Measurements from ENCODE around the gene MOSPD3.
"Not testable (repeated sequence)": the region's sequence is repeated elsewhere in the genome, so short reads cannot be mapped to it uniquely, and the experiment has no call there.

The MOSPD3 gene, protein sequence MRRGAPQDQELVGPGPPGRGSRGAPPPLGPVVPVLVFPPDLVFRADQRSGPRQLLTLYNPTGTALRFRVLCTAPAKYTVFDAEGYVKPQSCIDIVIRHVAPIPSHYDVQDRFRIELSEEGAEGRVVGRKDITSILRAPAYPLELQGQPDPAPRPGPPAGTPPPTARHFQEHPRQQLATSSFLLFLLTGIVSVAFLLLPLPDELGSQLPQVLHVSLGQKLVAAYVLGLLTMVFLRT

DNA sequence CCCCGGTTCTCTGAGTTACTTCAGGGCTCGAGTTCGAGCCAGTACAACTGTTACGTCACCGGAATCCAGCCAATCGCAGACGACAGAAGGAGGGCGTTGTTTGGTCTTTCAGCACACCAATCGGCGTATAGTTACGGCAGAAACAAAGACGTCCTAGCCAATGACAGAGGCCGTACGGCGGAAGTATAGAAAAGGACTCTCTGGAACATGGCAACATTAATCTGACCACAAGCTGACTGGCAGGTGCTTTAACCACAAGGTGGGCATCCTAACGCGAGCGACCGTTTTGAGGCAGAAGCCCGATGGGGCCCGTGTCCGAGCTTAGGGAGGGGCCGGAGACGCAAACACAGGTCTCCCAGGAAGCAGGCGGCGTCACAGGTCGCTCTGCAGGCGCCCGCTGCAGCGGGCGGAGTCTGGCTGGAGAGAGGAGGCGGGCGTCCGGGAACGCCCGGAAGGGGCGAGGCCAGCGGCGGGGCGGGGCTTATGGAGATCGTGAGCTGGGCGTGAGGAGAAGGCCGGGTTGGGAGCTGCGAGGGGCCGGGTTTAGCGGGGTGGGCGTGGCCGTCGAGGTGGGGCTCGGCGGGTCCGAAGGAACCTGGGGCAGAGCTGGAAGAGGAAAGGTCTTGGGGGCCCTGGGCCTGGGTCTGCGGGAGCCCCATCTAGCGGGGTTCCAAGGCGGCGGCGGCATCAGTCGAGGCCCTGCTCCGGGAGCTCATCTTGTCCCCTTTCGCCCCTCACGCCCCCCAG is at the start of gene MOSPD3:
TSS of gene MOSPD3 (plus strand) at position 558 of the 747 bp plus-strand sequence. CDS start 252 bp downstream, outside the sequence.
- peak; percentile 97 for DNase-seq (ENCODE audit: low spot score)

DNA sequence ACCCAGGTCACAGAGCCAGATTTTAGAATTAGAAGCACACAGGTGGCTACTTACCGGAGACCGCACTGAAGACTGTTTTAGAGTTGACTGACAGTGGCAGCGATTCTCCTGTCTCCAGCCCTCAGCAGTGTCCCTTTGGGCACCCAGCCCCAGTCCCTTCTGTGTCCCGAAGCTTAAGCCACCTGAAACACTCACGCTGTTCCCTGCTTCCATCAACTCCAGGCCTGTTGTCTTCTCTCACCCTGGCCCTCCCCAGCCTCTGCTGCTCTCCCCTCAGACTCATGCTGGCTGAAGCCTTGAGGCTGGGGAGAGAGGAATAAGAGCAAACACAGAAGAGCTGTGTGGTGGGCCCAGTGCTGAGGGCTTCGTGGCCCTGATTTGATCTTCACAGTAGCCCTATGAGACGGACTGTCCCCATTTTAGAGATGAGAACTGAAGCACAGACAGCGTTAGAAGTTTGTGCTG is 49.2 kb upstream of the MOSPD3 start:
- no peak for DNase-seq (ENCODE audit: low spot score)

DNA sequence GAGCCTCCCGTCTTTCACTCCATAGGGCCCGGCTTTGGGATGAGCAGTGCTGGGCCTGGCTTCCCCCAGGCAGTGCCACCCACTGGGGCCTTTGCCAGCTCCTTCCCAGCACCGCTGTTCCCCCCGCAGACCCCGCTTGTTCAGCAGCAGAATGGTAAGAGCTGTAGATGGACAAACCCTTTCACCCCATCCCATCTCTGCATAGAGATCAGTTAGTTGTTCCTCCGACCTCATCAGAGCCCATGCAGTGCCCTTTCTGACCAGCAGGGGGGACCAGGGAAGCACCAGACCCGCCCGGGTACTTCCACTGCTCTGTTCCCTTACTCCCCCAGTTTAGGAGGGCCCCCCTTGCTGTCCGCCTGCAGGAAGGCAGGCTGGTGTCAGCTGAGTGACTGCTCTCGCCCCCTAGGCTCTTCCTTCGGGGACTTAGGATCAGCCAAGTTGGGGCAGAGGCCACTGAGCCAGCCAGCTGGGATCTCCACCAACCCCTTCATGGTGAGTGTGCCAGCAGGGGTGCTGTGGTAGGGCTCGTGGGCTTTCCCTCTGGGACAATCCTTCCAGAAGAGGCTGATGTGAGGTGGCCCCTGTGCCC is 48.4 kb upstream of the MOSPD3 start:
- DNase-seq (ENCODE audit: low spot score), result peak; percentile 82

DNA sequence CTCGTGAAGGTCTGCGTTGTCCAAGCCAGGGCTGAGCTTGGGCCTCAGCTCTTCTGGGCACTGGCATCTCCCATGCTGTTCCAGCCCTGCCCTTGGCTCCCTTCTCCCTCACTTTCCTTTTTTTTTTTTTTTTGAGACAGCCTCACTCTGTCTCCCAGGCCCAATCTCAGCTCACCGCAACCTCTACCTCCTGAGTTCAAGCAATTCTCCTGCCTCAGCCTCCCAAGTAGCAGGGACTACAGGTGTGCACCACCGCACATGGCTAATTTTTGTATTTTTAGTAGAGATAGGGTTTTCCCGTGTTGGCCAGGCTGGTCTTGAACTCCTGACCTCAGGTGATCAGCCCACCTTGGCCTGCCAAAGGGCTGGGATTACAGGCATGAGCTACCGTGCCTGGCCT is 47.9 kb upstream of the MOSPD3 start:
- DNase-seq (ENCODE audit: low spot score), result not testable (repeated sequence)

DNA sequence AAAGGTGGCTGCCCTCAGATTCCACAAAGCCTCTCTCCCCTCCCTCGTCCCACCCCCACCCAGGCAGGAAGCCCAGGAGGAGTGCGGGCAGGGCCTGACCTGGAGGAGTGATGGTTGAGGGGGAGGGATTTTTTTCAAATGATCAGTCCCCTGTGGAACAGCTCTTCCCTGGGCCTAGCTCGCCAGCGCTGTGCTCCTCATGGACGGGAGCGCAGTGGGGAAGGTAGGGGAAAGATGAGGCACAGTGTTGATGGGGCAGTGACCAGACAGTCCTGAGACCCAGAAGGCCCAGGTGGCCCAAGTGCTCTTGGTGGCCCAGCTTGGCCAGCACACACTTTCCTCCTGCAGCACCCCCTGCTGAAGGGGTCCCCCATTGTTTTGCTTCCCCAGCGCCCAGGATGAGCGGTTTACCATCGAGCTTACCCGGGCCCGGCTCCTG is 47.2 kb upstream of the MOSPD3 start:
- DNase-seq (ENCODE audit: low spot score), result no peak

DNA sequence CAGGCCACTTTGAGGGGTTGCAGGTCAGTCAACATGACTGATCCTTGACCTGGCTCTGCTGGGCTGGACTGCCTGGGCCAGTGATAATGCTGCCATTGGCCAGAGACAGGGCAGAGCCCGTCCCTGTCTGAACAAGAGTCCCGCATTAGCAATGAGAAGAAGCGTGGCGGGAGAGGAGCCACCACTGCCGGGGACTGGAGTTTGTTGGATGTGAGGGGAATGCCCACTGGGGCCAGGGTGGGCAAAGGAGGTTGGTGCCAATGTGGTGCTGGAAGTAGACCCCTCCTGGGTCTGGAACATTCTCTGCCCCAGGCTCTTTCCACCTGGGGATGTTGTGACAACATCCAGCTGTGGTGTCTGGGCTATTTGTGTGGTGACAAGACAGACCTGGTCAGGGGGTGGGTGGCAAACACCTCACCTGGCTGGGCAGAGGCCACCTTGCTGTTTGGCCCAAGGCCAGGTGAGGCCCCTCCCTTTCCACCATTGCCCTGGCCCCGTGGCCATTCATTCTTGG is 46.3 kb upstream of the MOSPD3 start:
- no peak for DNase-seq (ENCODE audit: low spot score)

DNA sequence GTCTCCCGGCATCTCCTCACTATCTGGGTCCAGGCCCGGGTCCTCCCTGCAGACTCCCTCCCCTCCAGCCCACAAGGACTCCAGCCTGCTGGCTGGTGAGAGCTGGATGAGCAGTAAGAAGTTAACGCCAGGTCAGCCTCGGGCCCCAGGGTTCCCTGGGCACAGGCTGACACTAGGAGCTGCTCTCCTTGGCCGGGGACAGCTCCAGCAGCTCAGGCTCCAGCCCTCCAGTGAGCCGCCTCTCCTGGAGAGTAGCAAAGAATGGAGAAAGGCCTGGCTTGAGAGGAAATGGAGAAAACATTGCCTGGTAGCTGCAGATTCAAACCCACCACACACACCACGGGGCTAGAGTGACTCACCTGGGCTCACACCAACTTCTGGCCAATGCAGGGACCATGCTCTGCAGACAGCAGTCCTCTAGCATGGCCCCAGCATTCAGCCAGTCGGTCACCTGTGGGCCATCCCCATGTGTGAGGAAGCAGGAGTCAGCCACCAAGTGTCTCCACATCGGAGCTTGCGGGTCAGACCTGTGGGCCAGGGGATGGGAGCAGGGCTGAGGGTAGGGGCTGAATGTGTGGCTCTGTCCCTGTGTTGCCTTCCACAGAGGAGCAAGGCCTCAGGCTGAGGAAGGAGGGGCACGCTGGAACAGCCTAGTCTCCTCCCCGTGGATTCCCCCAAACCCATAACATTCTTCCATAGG is 45.2 kb upstream of the MOSPD3 start:
- DNase-seq (ENCODE audit: low spot score), result no peak

DNA sequence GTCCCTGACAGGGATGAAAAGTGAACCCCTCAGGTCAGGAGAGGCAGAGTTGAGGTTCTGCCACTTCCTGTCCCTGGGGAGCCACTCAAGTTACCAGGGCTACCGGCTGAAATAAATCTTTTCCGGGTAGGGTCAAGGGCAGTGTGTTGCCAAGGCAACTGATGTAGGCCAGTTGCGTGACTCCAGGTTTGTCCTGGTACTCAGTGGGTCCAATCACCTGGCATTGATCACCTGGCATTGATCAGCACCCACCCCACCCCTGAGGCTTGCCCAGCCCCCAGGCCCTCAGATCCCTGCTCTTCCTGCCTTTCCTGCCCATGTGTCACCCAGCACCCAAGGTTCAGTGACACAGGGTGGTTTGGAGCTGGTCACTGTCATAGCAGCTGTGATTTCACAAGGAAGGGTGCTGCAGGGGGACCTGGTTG is 44.6 kb upstream of the MOSPD3 start:
- no peak for DNase-seq (ENCODE audit: low spot score)

DNA sequence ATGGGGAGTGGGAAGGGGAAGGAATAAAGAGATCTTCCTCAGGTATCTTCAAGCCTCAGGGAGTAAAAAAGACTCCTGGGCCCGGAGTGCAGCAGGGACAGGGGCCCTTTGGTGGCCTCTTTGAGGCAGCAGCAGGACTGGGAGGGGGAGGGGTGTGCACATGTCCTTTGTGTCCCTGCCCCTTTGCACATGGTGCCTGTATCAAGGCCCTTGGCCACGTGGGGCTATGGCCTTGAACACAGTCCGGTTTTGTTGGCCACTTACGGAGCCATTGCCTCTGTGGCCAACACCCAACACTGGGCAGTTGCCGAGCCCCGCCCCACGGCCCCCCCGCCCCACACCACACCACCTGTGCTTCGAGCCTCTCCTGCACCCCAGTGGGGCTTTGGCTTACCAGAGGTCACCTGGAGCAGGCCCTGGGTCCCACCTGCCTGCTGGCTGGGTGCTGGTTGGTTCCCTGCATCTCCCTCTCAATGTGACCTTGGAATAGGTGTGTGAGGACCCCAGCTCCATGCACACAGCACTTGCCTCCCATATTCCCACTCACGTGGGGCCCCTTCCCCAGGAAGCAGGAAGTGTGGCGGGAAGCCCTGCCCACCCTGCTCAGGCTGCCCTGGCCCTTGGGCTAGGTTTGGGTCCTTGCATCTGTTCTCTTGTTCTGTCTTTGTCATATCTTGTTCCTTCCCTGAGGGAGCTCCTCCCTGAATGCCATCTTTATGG is 44.0 kb upstream of the MOSPD3 start:
- DNase-seq (ENCODE audit: low spot score), result no peak

DNA sequence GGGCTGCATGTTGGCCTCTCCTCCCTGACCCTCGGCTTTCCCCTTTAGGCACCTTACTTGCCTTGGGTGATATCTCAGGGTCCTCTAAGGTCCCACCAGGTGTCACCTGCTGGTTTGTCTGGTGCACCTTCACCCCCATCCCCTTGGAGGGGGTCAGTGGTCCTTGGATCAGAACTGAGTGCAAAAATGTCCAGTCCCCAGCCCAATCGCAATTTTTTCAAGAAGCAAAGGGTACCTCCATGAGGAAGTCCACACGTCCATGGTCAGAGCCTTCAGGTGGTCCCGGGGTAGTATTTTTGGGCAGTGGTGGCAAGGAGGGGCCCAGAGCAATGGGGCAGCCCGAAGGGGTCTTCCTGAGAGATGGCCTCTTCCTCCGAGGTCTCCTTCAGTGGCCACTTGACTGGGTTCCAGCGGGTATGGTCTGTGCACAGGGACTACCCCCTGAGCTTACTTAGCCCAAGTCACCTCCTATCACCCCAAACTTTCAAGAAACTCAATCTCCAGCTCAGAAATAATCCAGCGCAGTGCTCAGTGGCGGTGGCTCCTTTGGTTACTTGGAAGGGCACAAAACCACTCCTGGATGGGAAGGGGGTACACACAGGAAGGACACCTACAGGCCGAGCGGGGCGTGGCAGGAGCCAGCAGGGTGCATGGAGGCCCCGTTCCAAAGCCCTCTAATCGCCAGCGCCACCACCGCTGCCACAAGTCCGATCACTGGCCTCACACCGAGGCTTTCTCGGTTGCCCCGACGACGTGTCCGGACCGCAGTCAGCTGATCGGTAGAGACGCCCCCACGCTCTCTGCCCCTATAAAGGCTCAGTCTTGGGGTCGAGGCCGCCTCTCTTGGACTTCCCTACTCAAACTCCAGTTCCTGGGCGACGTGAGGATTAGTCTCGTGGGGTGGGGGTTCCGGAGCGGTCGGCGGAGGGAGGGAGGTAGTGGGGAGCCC is 43.2 kb upstream of the MOSPD3 start:
- peak; percentile 52 for DNase-seq (ENCODE audit: low spot score)

DNA sequence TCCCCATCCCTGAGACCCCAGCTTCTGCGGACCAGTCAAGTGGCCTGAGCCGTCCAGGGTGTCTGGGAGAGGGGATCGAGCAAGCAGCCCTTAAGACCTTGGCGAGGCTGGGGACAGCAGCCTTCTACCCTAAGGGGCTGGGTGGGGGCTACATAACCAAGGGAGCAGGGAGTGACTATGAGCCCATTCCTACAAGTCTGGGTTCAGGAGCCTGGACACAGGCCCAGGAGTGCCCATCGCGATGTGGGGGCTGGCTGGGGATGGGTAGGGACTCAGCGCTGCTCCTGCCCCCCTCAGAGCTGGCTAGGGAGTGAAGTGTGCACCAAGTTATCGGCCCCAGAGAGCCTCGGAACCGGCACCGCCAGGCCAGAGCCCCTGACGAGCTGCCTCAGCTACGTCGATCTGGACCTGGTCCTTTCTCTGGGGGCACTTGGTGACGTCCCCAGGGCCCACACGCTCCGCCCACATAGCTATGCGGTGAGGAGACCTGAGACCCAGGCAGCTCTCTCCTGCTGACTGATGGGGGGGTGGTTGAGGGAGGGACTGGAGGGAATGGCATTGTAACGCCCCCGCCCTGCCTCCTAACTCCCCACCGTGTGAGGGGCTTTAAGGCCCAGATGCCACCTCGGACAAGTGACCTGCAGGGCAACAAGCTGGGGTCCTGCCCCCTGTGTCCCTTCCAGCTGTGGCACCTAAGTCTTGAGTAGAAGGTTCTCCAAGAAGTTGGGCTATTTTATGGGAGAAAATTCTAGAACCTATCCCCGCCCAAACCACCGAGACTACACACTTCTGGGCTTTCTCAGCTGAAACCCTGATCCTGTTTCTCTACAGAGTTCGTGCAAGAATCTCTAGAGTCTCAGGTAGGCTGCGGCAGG is 41.1 kb upstream of the MOSPD3 start:
- no peak for DNase-seq (ENCODE audit: low spot score)

DNA sequence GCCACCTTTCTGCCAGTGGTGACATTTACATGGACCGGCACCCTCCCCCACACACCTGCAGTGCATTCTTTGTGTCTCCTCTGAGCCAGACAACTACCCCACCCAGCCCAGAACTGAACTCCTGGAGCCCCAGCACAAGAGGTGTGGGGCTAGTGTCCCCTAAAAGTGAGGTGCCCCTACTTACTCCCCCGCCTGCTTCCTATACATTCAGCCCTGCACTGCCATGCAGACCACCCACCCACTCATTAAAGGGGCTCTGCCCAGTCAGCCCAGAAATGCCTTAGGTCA is 40.6 kb upstream of the MOSPD3 start:
- DNase-seq (ENCODE audit: low spot score), result no peak

DNA sequence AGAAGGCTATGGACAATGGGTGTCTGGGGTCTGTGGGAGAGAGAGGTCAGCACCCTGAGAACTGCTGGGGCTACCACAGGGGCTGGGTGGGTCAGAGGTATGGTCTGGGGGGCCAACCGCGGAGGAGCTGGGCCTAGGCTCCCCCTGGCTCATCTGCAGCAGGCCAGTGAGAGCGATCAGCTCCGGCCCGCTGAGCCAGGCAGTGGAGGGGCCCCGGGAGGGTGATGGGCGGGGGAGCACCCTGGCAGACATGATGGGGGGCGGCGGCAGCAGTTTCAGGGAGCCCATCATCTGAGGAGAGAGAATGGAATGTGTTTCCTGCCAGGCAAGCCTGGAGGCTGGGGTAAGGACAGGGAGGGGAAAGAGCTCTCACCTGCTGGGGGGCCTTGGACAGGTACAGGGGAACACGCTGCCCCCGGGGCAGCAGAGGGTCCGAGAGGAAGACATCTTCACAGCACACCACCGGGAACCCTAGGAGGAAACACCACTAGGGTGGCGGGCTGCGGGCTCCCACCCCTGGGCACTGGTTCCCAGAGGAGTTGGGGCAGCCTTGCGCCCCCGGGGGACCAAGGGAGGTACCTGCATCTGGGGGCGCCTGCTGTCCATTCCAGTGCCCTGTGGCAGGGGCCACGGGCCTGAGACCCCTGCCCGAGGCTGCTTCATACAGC is 39.9 kb upstream of the MOSPD3 start:
- DNase-seq (ENCODE audit: low spot score), result no peak

DNA sequence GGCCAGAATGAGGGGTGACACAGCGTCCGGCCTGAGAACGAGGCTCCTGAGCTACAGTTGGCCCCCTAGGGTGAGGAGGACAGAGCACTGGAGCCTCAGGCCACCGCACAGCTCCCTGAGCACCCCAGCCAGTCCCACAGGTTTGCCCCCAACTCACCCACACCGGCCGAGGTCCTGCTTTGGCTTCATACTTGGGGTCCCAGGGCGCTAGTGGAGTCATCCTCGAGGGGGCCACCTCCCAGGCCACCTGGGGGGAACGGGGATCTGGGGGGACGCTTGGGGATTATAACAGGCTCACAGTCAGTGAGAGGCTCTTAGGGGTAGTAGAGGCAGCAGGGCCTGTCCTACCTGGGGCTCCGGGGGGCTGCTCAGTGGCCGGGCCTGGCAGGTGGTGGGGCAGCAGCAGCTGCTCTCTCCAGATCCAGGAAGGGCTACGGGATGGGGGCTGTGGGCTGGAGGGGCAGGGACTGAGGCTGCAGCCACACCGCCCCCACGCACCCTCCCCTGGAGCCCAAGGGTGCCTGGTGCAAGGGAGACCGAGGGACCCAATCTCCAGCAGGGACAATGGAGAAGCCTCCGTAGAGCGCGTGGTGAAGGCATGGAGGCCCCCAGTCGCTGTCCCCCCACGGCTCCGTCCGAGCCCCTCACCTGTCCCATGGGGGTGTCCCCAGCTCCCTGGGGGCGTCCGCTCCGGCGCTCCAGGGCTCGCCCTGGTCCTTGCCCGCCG is 39.2 kb upstream of the MOSPD3 start:
- DNase-seq (ENCODE audit: low spot score), result no peak

DNA sequence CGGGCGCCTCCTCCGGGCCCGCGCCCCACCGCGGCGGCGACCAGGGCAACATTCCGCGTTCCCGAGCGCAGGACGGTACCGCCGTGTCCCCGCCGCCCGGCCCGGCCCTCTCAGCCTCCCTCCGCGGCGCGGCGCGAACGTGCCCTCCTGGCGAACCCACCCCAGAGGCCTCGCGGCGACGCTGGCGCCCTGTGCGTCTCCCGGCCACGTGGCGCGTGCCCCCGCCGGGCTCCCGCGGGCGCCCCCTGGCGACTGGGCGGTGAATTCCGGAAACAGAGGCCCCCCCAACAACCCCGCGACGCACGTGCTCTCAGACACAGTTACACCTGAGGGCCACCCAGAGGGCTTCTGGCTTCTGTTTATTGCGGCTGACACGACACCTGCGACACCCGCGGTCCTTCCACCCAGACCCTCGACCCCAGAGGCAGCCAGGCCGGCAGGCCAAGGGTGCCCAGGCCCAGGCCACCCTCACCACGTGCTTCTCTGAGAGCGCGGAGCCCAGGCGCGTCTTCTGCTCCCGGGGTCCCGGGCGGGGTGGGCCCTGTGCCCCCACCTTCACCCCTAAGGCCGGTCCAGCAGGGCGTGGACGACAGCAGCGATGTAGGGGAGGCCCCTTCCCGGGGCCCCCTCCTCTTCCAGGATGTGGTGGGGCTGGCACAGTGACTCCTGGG is 38.5 kb upstream of the MOSPD3 start, which contains the start of gene SAP25:
TSS of gene SAP25 (minus strand) at position 210 of the 671 bp plus-strand sequence. CDS start at position 52, 158 bp downstream.
- no peak for DNase-seq (ENCODE audit: low spot score)

DNA sequence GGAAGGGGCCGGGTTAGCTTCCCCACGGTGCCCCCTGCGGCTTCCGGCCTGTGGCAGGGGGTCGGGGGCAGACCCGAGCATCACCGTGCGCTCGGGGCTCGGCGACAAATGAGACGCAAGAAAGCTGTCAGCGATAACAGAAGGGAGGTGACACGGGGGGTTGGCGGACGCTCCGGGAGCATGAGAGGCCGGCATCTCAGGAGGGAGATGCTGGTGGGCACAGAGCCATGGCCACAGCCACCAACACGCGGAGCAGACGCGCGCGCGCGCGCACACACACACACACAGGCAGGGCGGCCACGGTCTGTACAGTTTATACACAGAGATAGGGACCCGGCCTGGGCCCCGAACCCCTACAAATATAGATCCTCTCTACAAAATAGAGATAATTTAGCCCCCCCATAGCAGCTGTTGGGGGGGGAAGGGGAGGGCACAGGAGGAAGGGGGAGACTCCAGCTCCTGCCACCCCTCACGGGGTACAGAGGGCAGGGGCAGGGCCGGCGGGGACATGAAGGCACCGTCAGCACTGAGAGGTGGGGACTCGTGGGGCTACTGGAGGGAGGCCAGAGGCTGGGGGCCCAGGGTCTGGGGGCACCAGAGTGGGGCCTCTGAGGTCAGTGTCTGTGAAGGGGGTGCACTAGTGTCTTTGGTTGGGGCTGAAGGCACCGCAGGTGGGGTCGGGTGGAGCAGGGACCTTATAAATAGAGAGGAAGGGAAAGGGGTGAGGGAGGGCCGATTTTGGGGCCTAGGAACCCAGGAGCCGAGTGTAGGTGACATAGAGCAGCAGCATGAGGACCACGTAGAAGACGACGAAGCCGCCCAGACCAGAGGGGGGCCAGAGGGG is 37.8 kb upstream of the MOSPD3 start:
- DNase-seq (ENCODE audit: low spot score), result no peak

DNA sequence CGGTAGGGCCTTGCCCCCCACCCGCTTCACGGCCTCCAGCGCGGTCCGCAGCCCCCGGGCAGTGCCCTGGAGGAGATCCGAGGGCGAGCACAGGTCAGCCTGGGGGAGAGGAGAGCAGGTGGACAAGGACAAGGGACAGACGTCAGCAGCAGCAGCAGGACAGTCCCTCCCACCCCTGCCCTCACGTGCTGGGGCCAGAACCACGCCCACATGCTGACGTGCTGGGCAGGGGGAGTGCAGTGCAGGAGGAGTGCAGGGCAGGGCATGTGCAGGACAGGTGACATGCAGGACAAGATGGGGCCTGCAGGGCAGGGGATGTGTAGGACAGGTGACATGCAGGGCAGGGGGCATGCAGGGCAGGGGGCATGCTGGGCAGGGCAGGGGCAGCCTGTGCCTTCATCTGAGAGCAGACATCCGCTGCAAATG is 37.1 kb upstream of the MOSPD3 start:
- DNase-seq (ENCODE audit: low spot score), result no peak

Measured in CD4-positive, alpha-beta T cell treated with Interleukin-6 at 100 ng/mL for 8 hours (primary cell).